Neuronal stem cell (in vitro differentiated cells): ENCODE results near the gene FOXC1.

Experiments
- DNase-seq: peaks from one replicate; pipeline ENCODE4 v3.0.0-alpha.2; 2013; ENCODE audit warnings: low spot score
- H2AFZ ChIP-seq: one replicate; pipeline ENCODE4 v1.6.1; 2013; ENCODE audit warnings: mild to moderate bottlenecking, low read length, inconsistent platforms
- H2AK5ac ChIP-seq: 2 replicates; pipeline ENCODE4 v1.6.1; 2013; ENCODE audit warnings: low read depth, mild to moderate bottlenecking, inconsistent platforms, low read length, moderate library complexity, mixed read lengths
- H2BK120ac ChIP-seq: 2 replicates; pipeline ENCODE4 v1.6.1; 2013; ENCODE audit warnings: low read depth, mild to moderate bottlenecking, inconsistent platforms, low read length, moderate library complexity, mixed read lengths
- H2BK12ac ChIP-seq: one replicate; pipeline ENCODE4 v1.6.1; 2013; ENCODE audit warnings: low read length, inconsistent platforms
- H2BK15ac ChIP-seq: 2 replicates; pipeline ENCODE4 v1.6.1; 2013; ENCODE audit warnings: mild to moderate bottlenecking, low read length, inconsistent platforms, mixed read lengths
- H2BK5ac ChIP-seq: one replicate; pipeline ENCODE4 v1.6.1; 2013; ENCODE audit warnings: inconsistent platforms, mild to moderate bottlenecking, low read length, moderate library complexity
- H3K14ac ChIP-seq: one replicate; pipeline ENCODE4 v1.6.1; 2013; ENCODE audit warnings: low read length, inconsistent platforms
- H3K18ac ChIP-seq: 2 replicates; pipeline ENCODE4 v1.6.1; 2013; ENCODE audit warnings: low read length, inconsistent platforms
- H3K23ac ChIP-seq: 2 replicates; pipeline ENCODE4 v1.6.1; 2013; ENCODE audit warnings: low read depth, mild to moderate bottlenecking, mixed read lengths, low read length, inconsistent platforms; ENCODE audit not compliant: poor library complexity
- H3K27ac ChIP-seq: replicated peaks from 3 replicates; pipeline ENCODE4 v1.5.1; 2013; ENCODE audit warnings: low read length, inconsistent platforms
- H3K27me3 ChIP-seq, 3 experiments: 2 replicates each; pipeline ENCODE4 v1.6.1; 2013; ENCODE audit warnings: low read length in 3 of 3, mild to moderate bottlenecking in 2 of 3, inconsistent platforms in 1 of 3, low read depth in 1 of 3, mixed read lengths in 1 of 3, moderate library complexity in 1 of 3; ENCODE audit not compliant: control insufficient read depth in 3 of 3, insufficient read depth in 3 of 3
- H3K36me3 ChIP-seq, 2 donors: replicated peaks in 1 of 2; 2 replicates each; pipeline ENCODE4 v1.6.1; 2013; ENCODE audit warnings: low read length in 2 of 2; ENCODE audit not compliant: control insufficient read depth in 2 of 2, insufficient read depth in 2 of 2
- H3K4ac ChIP-seq: 2 replicates; pipeline ENCODE4 v1.6.1; 2013; ENCODE audit warnings: inconsistent platforms, mild to moderate bottlenecking, low read length, moderate library complexity
- H3K4me1 ChIP-seq, 2 donors: 1 replicate in 1 of 2; 2 replicates in 1 of 2; pipeline ENCODE4 v1.6.1; 2013; ENCODE audit warnings: low read length in 2 of 2, low read depth in 1 of 2; ENCODE audit not compliant: control insufficient read depth in 2 of 2, insufficient read depth in 1 of 2
- H3K4me2 ChIP-seq: one replicate; pipeline ENCODE4 v1.6.1; 2013; ENCODE audit warnings: mild to moderate bottlenecking, low read length, inconsistent platforms; ENCODE audit not compliant: insufficient read depth, poor library complexity, severe bottlenecking
- H3K4me3 ChIP-seq, 2 donors: 2 replicates each; pipeline ENCODE4 v1.5.1; 2013; ENCODE audit warnings: low read length in 2 of 2, mild to moderate bottlenecking in 2 of 2, inconsistent platforms in 1 of 2, moderate library complexity in 1 of 2
- H3K79me1 ChIP-seq: one replicate; pipeline ENCODE4 v1.6.1; 2013; ENCODE audit warnings: low read depth, mild to moderate bottlenecking, inconsistent platforms, low read length, moderate library complexity
- H3K9ac ChIP-seq: one replicate; pipeline ENCODE4 v1.6.1; 2013; ENCODE audit warnings: mild to moderate bottlenecking, low read depth, low read length, inconsistent platforms; ENCODE audit not compliant: poor library complexity
- H3K9me3 ChIP-seq, 2 donors: replicated peaks in 1 of 2; 2 replicates each; pipeline versions ENCODE3 to v1.6.1; 2013; ENCODE audit warnings: low read length in 2 of 2, mild to moderate bottlenecking in 2 of 2, inconsistent platforms in 1 of 2, low read depth in 1 of 2, mixed read lengths in 1 of 2, moderate library complexity in 1 of 2; ENCODE audit not compliant: control insufficient read depth in 2 of 2, insufficient read depth in 1 of 2
- H4K8ac ChIP-seq: one replicate; pipeline ENCODE4 v1.6.1; 2013; ENCODE audit warnings: low read depth, mild to moderate bottlenecking, inconsistent platforms, low read length, moderate library complexity
- H4K91ac ChIP-seq: one replicate; pipeline ENCODE4 v1.6.1; 2013; ENCODE audit warnings: low read length, low read depth, mild to moderate bottlenecking, inconsistent platforms; ENCODE audit not compliant: poor library complexity
- WGBS, 2 donors: extraction: QIAGEN DNeasy Blood & Tissue Kit; methylation state at CpG; one replicate each; pipeline ENCODE4 v1.1.7; 2013; ENCODE audit warnings: missing lambda C conversion rate in 2 of 2, mixed read lengths in 1 of 2; ENCODE audit not compliant: insufficient read length in 2 of 2, insufficient replicate concordance in 1 of 2; ENCODE audit errors: extremely low coverage in 2 of 2; 5-methylcytosine and 5-hydroxymethylcytosine counted together

FOXC1 gene

GRCh38 chr6:1612299-1612973 lies 2.7 kb downstream of the FOXC1 start:
- H3K4me3 ChIP-seq = peak overlapping the region in 1 of 2 donors; percentile 64

GRCh38 chr6:1612974-1613306 lies 3.2 kb downstream of the FOXC1 start:
- H2BK12ac ChIP-seq = no peak overlapping the region
- H2BK15ac ChIP-seq = no peak overlapping the region
- H3K4me1 ChIP-seq = peaks cover 10 to 13% of the 10 kb centered on the region in 2 donors
- no peak overlapping the region for H2AK5ac ChIP-seq
- H4K91ac ChIP-seq = no peak overlapping the region
- H3K14ac ChIP-seq = no peak overlapping the region
- no peaks in the 10 kb centered on the region for H3K36me3 ChIP-seq
- H3K18ac ChIP-seq = no peak overlapping the region
- no peak overlapping the region for H2AFZ ChIP-seq
- H4K8ac ChIP-seq = no peak overlapping the region
- no peak overlapping the region for H3K27ac ChIP-seq
- H3K9me3 ChIP-seq = no peaks in the 10 kb centered on the region
- H3K4me2 ChIP-seq = no peak overlapping the region
- peaks cover 5% of the 10 kb centered on the region for H3K79me1 ChIP-seq
- H3K9ac ChIP-seq = no peak overlapping the region
- no peak overlapping the region for H2BK5ac ChIP-seq
- H3K4ac ChIP-seq = no peak overlapping the region
- no peak for DNase-seq
- H3K23ac ChIP-seq = no peak overlapping the region
- no peak overlapping the region for H3K4me3 ChIP-seq
- WGBS, 2 donors = no CpG with 5 or more reads among the region's 7 CpGs
- peaks cover 54 to 87% (median 76%) of the 10 kb centered on the region in 3 experiments for H3K27me3 ChIP-seq
- no peak overlapping the region for H2BK120ac ChIP-seq

More at GRCh38 chr6:1612299-1612973, 2.7 kb downstream of the FOXC1 start:
- Histone ChIP-seq H3K79me1 (peaks cover 5% of the 10 kb centered on the region), H3K9ac (no peak overlapping the region), H3K14ac (no peak overlapping the region), H4K91ac (no peak overlapping the region), H2BK15ac (no peak overlapping the region), H3K27ac (no peak overlapping the region), H3K27me3 (peaks cover 55 to 87% (median 76%) of the 10 kb centered on the region in 3 experiments), H3K9me3 (no peaks in the 10 kb centered on the region), H3K18ac (no peak overlapping the region), H2AFZ (no peak overlapping the region), H2BK12ac (no peak overlapping the region), H2BK120ac (no peak overlapping the region), H3K36me3 (no peaks in the 10 kb centered on the region), H3K4me2 (no peak overlapping the region), H3K4ac (no peak overlapping the region), H3K4me1 (peaks cover 15 to 17% of the 10 kb centered on the region in 2 donors), H2BK5ac (no peak overlapping the region), H4K8ac (no peak overlapping the region), H3K23ac (no peak overlapping the region), H2AK5ac (no peak overlapping the region)
- no peak for DNase-seq
- no CpG with 5 or more reads among the region's 10 CpGs for whole genome bisulfite sequencing, 2 donors

GRCh38 chr6:1613346-1613687 lies 3.6 kb downstream of the FOXC1 start:
- Histone ChIP-seq H3K14ac (no peak overlapping the region), H2AFZ (no peak overlapping the region), H3K4me2 (peak overlapping the region; percentile 73), H3K9ac (no peak overlapping the region), H4K8ac (no peak overlapping the region), H3K18ac (no peak overlapping the region), H3K23ac (no peak overlapping the region), H3K4me1 (peaks cover 7 to 11% of the 10 kb centered on the region in 2 donors), H3K27ac (no peak overlapping the region), H4K91ac (no peak overlapping the region), H3K79me1 (peaks cover 5% of the 10 kb centered on the region), H2BK120ac (no peak overlapping the region), H3K4me3 (no peak overlapping the region), H3K4ac (no peak overlapping the region), H2BK15ac (no peak overlapping the region), H3K27me3 (peaks cover 53 to 87% (median 76%) of the 10 kb centered on the region in 3 experiments), H3K9me3 (no peaks in the 10 kb centered on the region), H2BK12ac (no peak overlapping the region), H2AK5ac (no peak overlapping the region), H3K36me3 (no peaks in the 10 kb centered on the region), H2BK5ac (no peak overlapping the region)
- no peak for DNase-seq
- no CpG with 5 or more reads among the region's 3 CpGs for WGBS, 2 donors

GRCh38 chr6:1613688-1614447 lies 4.2 kb downstream of the FOXC1 start:
- H2BK12ac ChIP-seq = no peak overlapping the region
- peak overlapping the region; percentile 47 for H3K14ac ChIP-seq
- DNase-seq = no peak
- H4K91ac ChIP-seq = no peak overlapping the region
- WGBS, 2 donors = no CpG with 5 or more reads among the region's 60 CpGs
- no peaks in the 10 kb centered on the region for H3K36me3 ChIP-seq
- peaks cover 51 to 87% (median 76%) of the 10 kb centered on the region in 3 experiments for H3K27me3 ChIP-seq
- no peak overlapping the region for H4K8ac ChIP-seq
- H3K4ac ChIP-seq = peak overlapping the region; percentile 23
- peaks cover 5% of the 10 kb centered on the region for H3K79me1 ChIP-seq
- peak overlapping the region; percentile 90 for H3K18ac ChIP-seq
- peaks cover 5 to 7% of the 10 kb centered on the region in 2 donors for H3K4me1 ChIP-seq
- peak overlapping the region; percentile 73 for H3K4me2 ChIP-seq
- peak overlapping the region; percentile 49 for H2BK15ac ChIP-seq
- H3K9ac ChIP-seq = no peak overlapping the region
- H3K23ac ChIP-seq = peak overlapping the region; percentile 73
- peak overlapping the region; percentile 13 for H2BK5ac ChIP-seq
- no peaks in the 10 kb centered on the region for H3K9me3 ChIP-seq
- H2AFZ ChIP-seq = peak overlapping the region; percentile 83
- H2BK120ac ChIP-seq = no peak overlapping the region
- H3K4me3 ChIP-seq = no peak overlapping the region
- H2AK5ac ChIP-seq = peak overlapping the region; percentile 94
- no peak overlapping the region for H3K27ac ChIP-seq
